Stimulated activated CD4-positive, alpha-beta T cell treated with anti-CD3 and anti-CD28 coated beads, Interleukin-1b, Interleukin-23, amount 100 ng/mL, for 4 hours (primary cell): ENCODE data around the gene MIEN1.
"Not testable (repeated sequence)": the region's sequence is repeated elsewhere in the genome, so short reads cannot be mapped to it uniquely, and the experiment has no call there.

Experiments
- DNase-seq, 2 donors: peaks; one replicate each; pipeline ENCODE4 v3.0.0-alpha.2; 2020; ENCODE audit warnings: low read depth in 2 of 2

MIEN1 gene

DNA sequence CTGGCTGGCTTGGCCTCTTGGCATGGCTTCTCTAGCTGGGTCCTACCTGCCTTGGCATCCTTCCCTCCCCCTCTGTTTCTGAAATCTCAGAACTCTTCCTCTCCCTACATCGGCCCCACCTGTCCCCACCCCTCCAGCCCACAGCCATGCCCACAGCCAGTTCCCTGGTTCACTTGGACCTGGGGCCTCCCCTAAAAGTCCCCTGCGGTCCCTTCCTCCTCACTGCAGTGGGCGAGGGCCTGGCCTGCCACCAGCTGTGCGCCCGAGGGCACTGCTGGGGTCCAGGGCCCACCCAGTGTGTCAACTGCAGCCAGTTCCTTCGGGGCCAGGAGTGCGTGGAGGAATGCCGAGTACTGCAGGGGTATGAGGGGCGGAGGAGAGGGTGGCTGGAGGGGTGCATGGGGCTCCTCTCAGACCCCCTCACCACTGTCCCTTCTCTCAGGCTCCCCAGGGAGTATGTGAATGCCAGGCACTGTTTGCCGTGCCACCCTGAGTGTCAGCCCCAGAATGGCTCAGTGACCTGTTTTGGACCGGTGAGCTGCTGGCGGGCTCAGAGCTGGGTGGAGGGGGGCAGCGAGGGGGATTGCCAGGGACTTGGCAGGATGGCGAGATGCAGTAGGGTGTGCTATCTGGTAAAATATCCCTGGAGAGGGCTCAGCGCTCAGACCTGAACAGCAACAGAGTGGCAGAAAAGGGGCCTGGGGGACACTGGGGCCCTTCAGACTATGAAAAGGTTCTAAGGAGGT, 14.1 kb downstream of the MIEN1 start:
- DNase-seq, result no peak

DNA sequence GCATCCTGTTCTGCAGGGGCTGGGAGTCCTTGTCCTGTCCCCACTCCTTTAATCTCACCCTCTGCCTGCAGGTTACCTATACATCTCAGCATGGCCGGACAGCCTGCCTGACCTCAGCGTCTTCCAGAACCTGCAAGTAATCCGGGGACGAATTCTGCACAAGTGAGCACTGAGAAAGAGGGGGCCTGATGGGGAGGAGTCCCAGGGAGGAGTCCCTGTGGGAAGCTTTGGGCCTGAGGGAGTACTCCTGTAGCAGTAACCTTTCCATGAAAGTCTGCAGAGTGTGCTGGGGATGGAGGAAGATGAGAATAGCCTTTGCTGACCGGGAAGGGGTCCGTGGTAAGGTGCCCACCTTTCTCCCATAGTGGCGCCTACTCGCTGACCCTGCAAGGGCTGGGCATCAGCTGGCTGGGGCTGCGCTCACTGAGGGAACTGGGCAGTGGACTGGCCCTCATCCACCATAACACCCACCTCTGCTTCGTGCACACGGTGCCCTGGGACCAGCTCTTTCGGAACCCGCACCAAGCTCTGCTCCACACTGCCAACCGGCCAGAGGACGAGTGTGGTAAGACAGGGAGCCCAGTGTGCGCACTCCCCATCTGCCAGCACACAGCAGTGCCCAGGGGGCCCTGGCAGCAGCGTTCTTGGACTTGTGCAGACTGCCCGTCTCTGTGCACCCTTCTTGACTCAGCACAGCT, 14.8 kb downstream of the MIEN1 start:
- DNase-seq, result no peak

DNA sequence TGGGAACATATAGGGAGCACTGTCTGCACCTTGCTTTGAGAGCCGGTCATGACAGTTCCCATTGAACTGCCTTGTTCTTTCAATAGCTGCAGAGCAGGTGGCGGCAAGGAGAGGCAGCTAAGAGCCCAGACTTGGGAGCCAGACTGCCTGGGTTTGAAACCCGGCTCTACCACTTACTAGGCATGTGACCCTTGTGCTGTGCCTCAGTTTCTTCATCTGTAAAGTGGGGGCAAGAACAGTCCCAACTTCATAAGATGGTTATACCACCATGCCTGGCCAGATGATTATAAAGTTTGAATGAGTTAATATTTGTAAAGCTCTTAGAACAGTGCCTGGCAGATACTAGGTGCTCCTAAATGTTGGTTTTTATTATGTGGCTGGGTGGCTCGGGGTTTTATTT, 16.1 kb downstream of the MIEN1 start:
- DNase-seq, result no peak

DNA sequence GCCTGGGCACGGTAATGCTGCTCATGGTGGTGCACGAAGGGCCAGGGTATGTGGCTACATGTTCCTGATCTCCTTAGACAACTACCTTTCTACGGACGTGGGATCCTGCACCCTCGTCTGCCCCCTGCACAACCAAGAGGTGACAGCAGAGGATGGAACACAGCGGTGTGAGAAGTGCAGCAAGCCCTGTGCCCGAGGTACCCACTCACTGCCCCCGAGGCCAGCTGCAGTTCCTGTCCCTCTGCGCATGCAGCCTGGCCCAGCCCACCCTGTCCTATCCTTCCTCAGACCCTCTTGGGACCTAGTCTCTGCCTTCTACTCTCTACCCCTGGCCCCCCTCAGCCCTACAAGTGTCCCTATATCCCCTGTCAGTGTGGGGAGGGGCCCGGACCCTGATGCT, 18.5 kb downstream of the MIEN1 start:
- DNase-seq, result no peak

DNA sequence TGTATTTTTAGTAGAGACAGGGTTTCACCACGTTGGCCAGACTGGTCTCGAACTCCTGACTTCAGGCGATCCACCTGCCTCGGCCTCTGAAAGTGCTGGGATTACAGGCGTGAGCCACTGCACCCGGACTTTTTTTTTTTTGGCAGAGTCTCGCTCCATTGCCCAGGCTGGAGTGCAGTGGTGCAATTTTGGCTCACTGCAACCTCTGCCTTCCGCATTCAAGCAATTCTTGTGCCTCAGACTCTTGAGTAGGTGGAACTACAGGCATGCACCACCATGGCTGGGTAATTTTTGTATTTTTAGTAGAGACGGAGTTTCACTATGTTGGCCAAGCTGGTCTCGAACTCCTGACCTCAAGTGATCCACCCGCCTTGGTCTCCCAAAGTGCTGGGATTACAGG, 19.3 kb downstream of the MIEN1 start:
- DNase-seq, result not testable (repeated sequence)

DNA sequence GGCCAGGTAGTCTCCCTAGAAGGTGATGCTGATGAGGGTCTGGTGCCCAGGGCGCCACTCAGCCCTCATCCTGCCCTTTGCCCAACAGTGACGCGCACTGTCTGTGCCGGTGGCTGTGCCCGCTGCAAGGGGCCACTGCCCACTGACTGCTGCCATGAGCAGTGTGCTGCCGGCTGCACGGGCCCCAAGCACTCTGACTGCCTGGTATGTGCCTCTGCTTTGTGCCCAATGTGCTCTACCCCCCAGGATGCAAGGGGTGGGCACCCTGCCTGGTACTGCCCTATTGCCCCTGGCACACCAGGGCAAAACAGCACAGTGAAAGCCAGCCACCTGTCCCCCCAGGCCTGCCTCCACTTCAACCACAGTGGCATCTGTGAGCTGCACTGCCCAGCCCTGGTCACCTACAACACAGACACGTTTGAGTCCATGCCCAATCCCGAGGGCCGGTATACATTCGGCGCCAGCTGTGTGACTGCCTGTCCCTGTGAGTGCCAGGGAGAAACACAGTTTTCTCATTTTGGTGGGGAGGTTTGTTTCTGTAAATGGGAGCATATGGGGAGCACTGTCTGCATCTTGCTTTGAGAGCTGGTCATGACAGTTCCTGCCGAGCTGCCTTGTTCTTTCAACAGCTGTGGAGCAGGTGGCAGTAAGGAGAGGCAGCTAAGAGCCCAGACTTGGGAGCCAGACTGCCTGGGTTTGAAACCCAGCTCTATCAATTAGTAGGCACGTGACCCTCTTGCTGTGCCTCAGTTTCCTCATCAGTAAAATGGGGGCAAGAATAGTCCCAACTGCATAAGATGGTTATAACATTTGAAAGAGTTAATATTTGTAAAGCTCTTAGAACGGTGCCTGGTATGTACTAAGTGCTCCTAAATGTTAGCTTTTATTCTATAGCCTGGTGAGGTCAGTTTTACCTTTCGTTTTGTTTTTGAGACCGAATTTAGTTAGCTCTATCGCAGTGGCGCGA, 20.1 kb downstream of the MIEN1 start:
- DNase-seq, result no peak

DNA sequence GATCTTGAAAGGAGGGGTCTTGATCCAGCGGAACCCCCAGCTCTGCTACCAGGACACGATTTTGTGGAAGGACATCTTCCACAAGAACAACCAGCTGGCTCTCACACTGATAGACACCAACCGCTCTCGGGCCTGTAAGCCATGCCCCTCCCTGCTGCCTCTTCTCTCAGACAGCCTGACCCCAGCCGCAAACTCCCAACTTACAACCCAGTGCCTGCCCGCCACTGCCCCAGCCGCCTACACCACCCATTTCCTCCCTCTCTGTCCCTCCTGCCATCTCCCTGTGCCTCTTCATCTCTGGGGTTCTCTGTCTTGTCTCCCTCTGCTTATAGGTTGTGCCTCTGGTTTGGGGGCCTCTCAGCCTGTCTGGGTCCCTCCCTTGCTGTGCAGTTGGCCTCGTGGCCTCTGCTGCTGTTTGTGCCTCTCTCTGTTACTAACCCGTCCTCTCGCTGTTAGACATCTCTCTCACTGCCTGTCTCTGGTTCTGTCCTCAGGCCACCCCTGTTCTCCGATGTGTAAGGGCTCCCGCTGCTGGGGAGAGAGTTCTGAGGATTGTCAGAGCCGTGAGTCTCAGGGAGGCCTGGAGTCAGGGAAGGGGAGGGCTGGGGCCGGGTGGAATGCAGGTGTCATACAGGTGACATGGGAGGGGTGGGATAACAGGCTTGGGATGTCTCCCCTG, 20.9 kb downstream of the MIEN1 start:
- no peak for DNase-seq

DNA sequence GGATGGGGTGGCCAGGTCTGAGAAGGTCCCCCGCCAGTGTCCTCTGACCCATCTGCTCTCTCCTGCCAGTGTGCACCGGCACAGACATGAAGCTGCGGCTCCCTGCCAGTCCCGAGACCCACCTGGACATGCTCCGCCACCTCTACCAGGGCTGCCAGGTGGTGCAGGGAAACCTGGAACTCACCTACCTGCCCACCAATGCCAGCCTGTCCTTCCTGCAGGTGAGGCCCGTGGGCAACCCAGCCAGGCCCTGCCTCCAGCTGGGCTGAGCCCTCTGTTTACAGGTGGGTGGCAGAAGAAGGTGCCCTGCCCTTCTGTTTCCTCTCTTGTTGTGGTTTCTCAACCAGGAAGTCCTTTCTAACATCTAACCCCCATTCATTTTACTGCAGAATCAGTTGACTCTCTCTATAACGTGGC, 23.4 kb downstream of the MIEN1 start:
- no peak for DNase-seq

DNA sequence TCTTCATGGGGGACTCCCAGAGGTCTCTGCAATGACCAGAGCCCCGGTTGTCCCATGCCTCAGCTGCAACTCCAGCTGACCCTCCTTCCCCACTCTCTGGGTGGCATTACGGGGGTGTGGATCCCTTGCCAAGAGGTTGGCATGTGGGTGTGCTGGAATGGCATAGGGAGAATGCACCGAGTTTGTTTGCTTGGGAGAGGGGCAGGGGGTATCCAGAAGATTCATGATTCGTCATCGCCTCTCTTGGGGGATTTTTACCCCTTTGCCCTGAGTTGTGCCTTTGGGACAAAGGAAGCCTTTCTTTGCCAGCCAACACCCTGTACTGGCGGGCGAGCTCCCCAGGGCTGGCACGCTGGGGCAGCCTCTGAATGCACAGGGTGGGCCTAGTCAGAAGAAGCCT, 23.9 kb downstream of the MIEN1 start:
- no peak for DNase-seq

DNA sequence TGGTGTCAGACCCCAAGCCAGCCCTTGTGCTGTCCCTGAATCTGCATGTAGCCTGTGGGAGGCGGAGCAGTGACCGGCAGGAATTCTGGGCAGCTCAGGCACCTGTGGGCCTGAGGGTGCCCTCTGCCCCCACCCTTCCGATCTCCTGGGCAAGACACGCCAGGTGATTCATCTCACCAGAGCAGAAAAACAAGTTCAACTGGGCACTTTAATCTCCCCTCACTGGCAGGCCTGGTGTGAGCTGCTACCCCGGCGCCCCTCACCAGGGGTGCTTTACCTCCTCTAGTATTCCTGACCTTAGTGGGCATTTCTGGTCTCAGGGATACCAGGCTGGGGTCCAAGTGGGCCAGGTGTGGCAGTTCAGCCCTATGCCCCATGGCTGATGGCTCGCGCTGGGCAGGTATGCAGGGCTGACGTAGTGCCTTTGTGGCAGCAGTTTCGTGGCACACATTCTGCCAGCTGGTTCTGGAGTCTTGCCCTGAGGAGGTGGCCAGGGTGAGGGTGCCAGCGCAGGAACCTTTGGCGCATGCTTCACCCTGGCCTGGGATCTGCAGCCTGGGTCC, 24.5 kb downstream of the MIEN1 start:
- DNase-seq, result no peak

DNA sequence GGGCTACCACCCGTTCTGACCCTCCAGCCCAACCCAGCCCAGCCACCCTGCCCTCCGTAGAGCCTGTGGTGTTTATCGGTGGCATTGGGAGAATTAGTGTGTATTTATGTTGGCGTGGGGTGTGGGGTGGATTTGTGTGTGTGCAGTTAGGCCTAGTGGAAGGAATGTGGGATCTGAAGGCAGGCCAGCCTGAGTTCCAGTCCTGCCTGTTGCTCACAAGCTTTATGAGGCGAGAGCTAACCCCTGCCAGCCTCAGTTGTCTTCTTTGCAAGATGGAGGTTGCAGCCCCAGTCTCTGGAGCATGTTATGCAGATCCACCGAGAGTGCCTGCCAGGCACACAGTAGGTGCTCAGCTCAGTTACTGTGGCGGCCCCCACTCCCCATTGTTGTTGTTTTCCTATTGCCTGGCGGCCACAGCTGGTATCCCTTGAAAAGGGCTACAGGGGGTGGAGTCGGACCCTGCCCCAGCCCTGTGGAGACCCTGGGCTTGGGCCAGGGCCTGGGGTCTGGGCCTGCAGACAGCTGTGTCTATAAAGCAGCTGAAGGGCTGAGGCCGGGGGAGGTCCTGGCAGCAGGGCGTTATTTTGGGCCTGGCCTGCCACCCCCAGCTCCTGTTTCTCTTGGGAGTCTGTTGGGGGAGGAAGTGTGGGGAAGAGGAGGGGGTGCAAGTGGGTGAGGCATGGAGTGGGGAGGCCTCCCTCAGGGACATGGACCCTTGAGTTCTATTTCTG, 25.3 kb downstream of the MIEN1 start:
- DNase-seq, result no peak

DNA sequence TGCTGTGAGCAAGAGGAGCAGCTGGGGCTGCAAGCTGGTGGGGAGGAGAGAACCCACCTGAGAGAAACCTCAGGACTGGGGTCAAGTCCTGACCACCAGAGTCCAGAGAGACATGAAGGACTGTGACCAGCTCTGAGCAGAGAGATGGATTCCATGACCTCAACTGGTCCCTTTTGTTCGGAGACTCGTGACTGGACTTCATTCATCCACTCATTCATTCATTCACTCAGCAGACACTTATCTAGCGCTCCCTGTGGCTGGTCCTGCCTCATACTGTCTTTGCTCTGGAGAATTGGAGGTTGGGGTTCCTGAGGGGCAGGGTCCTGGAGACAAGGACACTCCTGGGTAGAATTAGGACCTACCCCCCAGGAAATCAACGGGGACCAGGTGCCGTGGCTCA, 26.4 kb downstream of the MIEN1 start:
- no peak for DNase-seq

DNA sequence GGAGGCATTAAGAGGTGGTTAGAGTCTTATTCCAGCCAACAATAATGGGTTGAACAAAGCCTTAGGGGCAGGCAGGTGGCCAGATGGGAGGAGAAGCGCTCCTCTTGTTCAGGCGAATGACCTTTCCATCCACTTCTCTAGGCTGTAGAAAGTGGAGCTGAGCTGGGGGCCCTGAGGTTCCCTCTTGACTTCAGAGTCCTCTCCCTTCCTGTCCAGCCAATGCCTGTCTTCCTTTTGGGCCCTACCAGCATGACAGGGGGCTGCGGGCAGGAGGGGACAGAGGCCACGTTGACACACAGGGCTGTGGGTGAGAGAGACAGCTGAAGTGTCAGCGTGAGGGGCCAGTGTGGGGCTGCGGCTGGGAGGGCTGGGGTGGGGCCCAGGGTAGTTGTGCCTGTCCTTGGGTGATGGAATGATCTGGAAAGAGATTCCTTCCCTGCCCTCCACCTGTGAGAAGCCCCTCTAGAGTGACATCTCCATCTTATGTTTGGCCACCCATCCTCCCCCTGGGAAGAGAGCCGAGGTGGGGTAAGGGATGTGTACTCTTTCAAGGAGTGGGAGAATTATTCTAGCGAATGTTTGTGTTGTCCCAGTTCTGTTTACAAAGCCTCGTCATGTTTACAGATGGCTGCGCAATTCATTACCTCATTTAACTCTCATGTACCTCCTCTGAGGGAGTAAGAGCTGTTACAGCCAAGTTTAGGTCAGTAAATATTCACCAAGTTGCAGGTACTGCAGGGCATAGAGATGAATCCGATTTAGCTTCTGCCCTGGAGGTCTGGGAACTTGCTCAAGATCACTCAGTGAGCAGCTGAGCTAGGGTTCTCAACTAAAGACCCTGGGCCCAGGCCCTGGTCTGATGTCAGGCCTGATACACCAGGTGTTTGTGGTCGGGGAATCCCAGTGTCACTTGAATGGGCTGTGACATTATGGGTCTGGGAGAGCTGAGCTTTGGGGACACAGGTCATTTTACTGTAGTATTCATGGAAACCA, 27.1 kb downstream of the MIEN1 start:
- DNase-seq, result no peak

DNA sequence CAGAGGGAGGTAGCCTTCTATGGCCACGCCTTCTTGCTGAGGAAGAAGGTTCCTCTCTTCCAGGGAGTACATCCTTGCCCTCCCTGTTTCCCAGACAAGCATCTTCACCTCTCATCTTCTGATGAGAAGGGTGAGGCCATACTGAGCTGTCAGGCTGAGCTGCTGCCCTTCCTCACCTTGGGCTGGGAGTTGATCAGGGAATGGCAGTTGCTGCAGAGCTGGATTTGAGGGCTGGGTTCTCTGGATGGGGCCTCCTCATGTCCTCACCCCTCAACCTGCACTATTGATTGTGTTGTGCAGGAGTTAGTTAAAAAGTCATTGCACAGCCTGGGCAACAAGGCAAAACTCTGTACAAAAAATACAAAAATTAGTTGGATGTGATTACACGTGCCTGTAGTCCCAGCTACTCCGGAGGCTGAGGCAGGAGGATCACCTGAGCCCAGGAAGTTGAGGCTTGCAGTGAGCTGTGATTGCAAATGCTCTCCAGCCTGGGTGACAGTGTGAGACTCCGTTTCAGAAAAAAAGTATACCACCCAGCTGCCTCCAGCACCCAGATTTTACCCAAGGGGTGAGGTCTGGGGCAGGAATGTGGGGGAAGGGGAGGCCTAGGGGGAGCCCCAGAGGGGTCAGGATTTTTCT, 28.4 kb downstream of the MIEN1 start:
- no peak for DNase-seq

DNA sequence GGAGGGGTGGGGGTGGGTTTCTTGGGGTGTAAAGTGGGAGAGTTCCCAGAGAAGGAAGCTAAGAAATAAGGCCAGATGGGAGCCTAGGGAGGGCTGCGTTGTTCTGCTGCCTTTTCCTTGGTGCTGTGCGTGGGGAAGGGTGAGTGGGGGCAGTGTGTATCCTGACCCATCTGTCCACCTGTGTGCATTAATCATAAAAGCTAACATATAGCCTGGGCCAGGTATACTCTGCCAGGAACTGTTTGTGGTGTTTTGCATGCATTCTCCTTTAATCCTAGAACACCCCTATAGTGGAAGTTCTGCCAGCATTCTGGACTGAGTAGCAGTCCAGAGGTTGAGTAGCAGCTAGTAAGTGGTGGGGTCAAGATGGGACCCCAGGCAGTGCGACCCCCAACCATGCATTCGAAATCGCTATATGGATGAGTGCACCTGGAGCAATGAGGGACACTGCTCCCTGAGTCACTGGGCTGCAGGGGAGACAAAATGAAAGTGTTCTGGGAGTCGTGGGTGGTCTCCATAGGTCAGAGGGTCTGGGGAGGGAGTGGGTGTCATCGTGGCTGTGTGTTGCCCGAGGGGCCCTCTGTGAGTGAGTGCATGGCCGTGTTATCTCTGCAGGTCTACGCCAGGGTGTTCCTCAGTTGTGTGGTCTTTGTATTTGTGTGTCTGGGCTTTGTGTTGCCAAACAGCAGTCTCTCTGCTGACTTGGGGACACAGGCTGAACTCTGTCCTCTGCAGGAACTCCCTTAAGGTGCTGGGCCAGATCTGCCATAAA, 29.1 kb downstream of the MIEN1 start:
- no peak for DNase-seq

DNA sequence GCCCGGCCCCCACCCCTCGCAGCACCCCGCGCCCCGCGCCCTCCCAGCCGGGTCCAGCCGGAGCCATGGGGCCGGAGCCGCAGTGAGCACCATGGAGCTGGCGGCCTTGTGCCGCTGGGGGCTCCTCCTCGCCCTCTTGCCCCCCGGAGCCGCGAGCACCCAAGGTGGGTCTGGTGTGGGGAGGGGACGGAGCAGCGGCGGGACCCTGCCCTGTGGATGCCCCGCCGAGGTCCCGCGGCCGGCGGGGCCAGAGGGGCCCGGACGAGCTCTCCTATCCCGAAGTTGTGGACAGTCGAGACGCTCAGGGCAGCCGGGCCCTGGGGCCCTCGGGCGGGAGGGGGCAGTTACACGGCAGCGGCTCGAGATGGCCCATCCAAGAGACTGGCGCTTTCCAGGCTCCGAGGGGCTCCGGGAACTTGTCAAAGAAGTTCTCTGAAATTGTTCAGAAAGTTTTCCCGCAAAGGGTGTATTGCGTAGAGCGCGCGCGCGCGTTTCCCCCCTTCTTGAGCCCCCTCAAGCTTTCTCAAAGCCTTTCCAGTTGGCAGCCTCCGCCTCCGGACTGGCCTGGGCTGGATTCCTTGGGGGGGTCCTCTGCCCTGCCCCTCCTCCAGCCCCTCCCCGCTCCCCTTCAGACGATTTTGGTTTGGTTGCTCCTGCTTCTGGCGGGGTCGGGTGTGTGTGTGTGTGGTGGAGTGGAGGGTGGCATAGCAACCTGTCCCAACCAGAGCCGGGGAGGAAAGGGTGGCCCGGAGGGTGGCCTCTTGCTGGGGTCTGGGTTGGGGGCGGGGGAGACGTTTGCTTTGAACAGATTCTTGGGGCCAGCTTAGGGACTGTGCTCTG, 30.0 kb downstream of the MIEN1 start:
- no peak for DNase-seq

DNA sequence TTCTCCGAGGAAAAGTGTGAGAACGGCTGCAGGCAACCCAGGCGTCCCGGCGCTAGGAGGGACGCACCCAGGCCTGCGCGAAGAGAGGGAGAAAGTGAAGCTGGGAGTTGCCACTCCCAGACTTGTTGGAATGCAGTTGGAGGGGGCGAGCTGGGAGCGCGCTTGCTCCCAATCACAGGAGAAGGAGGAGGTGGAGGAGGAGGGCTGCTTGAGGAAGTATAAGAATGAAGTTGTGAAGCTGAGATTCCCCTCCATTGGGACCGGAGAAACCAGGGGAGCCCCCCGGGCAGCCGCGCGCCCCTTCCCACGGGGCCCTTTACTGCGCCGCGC, 30.5 kb downstream of the MIEN1 start, which contains the start of gene ERBB2:
ERBB2 (plus strand) TSS at position 247 of the 330 bp plus-strand sequence. CDS start 175 bp downstream, outside the sequence.
- no peak for DNase-seq
